H9 (cell line): ENCODE results near the gene ASF1B. TPM values are rescaled to one million over a fixed set of nuclear protein-coding genes. Genes with fewer than 3 reads are reported as not detected.

Experiments used
- DNase-seq: peaks from one replicate; pipeline ENCODE4 v3.0.0-alpha.2; 2017
- H2AFZ ChIP-seq: one replicate; pipeline ENCODE4 v1.6.1; 2013; ENCODE audit warnings: mild to moderate bottlenecking, low read length, control low read depth, moderate library complexity
- H2AK5ac ChIP-seq: 2 replicates; pipeline ENCODE4 v1.6.1; 2013; ENCODE audit warnings: low read length, control low read depth, mixed read lengths; ENCODE audit not compliant: insufficient read length
- H2BK120ac ChIP-seq: one replicate; pipeline ENCODE4 v1.6.1; 2013; ENCODE audit warnings: low read depth, mild to moderate bottlenecking, low read length, control low read depth, inconsistent platforms; ENCODE audit not compliant: poor library complexity, severe bottlenecking
- H2BK12ac ChIP-seq: 2 replicates; pipeline ENCODE4 v1.6.1; 2013; ENCODE audit warnings: low read length, control low read depth, mixed read lengths, low read depth; ENCODE audit not compliant: insufficient read length
- H2BK15ac ChIP-seq: 2 replicates; pipeline ENCODE4 v1.6.1; 2013; ENCODE audit warnings: low read depth, low read length, control low read depth
- H2BK20ac ChIP-seq: one replicate; pipeline ENCODE4 v1.6.1; 2013; ENCODE audit warnings: low read depth, mild to moderate bottlenecking, low read length, control low read depth, inconsistent platforms; ENCODE audit not compliant: poor library complexity, severe bottlenecking
- H2BK5ac ChIP-seq: 2 replicates; pipeline ENCODE4 v1.6.1; 2013; ENCODE audit warnings: low read length, control low read depth, mixed read lengths; ENCODE audit not compliant: insufficient read length
- H3K14ac ChIP-seq: 2 replicates; pipeline ENCODE4 v1.6.1; 2013; ENCODE audit warnings: low read length, control low read depth; ENCODE audit not compliant: insufficient read depth
- H3K18ac ChIP-seq: 2 replicates; pipeline ENCODE4 v1.6.1; 2013; ENCODE audit warnings: low read depth, mild to moderate bottlenecking, mixed read lengths, low read length, control low read depth; ENCODE audit not compliant: insufficient read length
- H3K23ac ChIP-seq: 2 replicates; pipeline ENCODE4 v1.6.1; 2013; ENCODE audit warnings: low read length, control low read depth, mixed read lengths, low read depth; ENCODE audit not compliant: insufficient read length
- H3K23me2 ChIP-seq: 2 replicates; pipeline ENCODE4 v1.6.1; 2013; ENCODE audit warnings: low read depth, mild to moderate bottlenecking, mixed read lengths, low read length, control low read depth; ENCODE audit not compliant: insufficient read length, poor library complexity, severe bottlenecking
- H3K27ac ChIP-seq: 2 replicates; pipeline ENCODE4 v1.5.1; 2013; ENCODE audit warnings: low read length, control low read depth, mixed read lengths, low read depth; ENCODE audit not compliant: insufficient read length
- H3K27me3 ChIP-seq: 2 replicates; pipeline ENCODE4 v1.6.1; 2013; ENCODE audit warnings: low read length, control low read depth, inconsistent platforms; ENCODE audit not compliant: insufficient read depth
- H3K4ac ChIP-seq: 2 replicates; pipeline ENCODE4 v1.6.1; 2013; ENCODE audit warnings: low read depth, mild to moderate bottlenecking, control low read depth, inconsistent platforms, low read length, moderate library complexity
- H3K4me1 ChIP-seq: 2 replicates; pipeline ENCODE4 v1.6.1; 2013; ENCODE audit warnings: low read length, control low read depth, inconsistent platforms; ENCODE audit not compliant: insufficient read depth
- H3K4me2 ChIP-seq: 2 replicates; pipeline ENCODE4 v1.6.1; 2013; ENCODE audit warnings: low read length, control low read depth, mixed read lengths; ENCODE audit not compliant: insufficient read length, insufficient read depth
- H3K56ac ChIP-seq: 2 replicates; pipeline ENCODE4 v1.6.1; 2013; ENCODE audit warnings: low read depth, mild to moderate bottlenecking, mixed read lengths, low read length, control low read depth; ENCODE audit not compliant: insufficient read length
- H3K79me1 ChIP-seq: 2 replicates; pipeline ENCODE4 v1.6.1; 2013; ENCODE audit warnings: low read depth, mild to moderate bottlenecking, moderate library complexity, low read length, control low read depth, inconsistent platforms; ENCODE audit not compliant: insufficient read depth, poor library complexity, severe bottlenecking
- H3K79me2 ChIP-seq: 2 replicates; pipeline ENCODE4 v1.6.1; 2013; ENCODE audit warnings: low read length, control low read depth, inconsistent platforms; ENCODE audit not compliant: insufficient read depth
- H3K9ac ChIP-seq: 2 replicates; pipeline ENCODE4 v1.6.1; 2013; ENCODE audit warnings: low read length, control low read depth, mixed read lengths; ENCODE audit not compliant: insufficient read length; ENCODE audit errors: extremely low read depth
- H3K9me3 ChIP-seq: one replicate; pipeline ENCODE4 v1.6.1; 2013; ENCODE audit warnings: low read depth, low read length, inconsistent platforms; ENCODE audit not compliant: control insufficient read depth
- H3T11ph ChIP-seq: one replicate; pipeline ENCODE4 v1.6.1; 2013; ENCODE audit warnings: mild to moderate bottlenecking, low read length, control low read depth, inconsistent platforms
- H4K20me1 ChIP-seq: one replicate; pipeline ENCODE4 v1.6.1; 2013; ENCODE audit not compliant: control insufficient read depth, insufficient read length, insufficient read depth
- H4K5ac ChIP-seq: 2 replicates; pipeline ENCODE4 v1.6.1; 2013; ENCODE audit warnings: low read depth, mild to moderate bottlenecking, mixed read lengths, low read length, control low read depth; ENCODE audit not compliant: insufficient read length
- H4K8ac ChIP-seq: replicated peaks from 2 replicates; pipeline ENCODE4 v1.6.1; 2013; ENCODE audit warnings: low read length, control low read depth, mixed read lengths, low read depth; ENCODE audit not compliant: insufficient read length
- H4K91ac ChIP-seq: 2 replicates; pipeline ENCODE4 v1.6.1; 2013; ENCODE audit warnings: low read depth, mild to moderate bottlenecking, moderate library complexity, mixed read lengths, low read length, control low read depth; ENCODE audit not compliant: insufficient read length
- H3K27ac Mint-ChIP-seq, 3 experiments: 2 replicates in 2 of 3; 3 replicates in 1 of 3; pipeline ENCODE4 v1.8.0; 2020 to 2021; ENCODE audit warnings: mixed read lengths in 3 of 3, mild to moderate bottlenecking in 1 of 3, moderate library complexity in 1 of 3
- H3K27me3 Mint-ChIP-seq: 2 replicates; pipeline ENCODE4 v1.8.0; 2021; ENCODE audit warnings: low read depth, mild to moderate bottlenecking, moderate library complexity, mixed read lengths
- H3K36me3 Mint-ChIP-seq, 3 experiments: 2 replicates in 2 of 3; 3 replicates in 1 of 3; pipeline ENCODE4 v1.8.0; 2020 to 2021; ENCODE audit warnings: low read depth in 3 of 3, mixed read lengths in 3 of 3; ENCODE audit not compliant: insufficient read depth in 1 of 3
- H3K4me1 Mint-ChIP-seq, 2 experiments: 2 replicates each; pipeline ENCODE4 v1.8.0; 2020; ENCODE audit warnings: mixed read lengths in 2 of 2
- H3K4me3 Mint-ChIP-seq, 2 experiments: 2 replicates in 1 of 2; 3 replicates in 1 of 2; pipeline ENCODE4 v1.8.0; 2020 to 2021; ENCODE audit warnings: mild to moderate bottlenecking in 2 of 2, mixed read lengths in 2 of 2, moderate library complexity in 1 of 2
- H3K9me3 Mint-ChIP-seq, 2 experiments: 2 replicates in 1 of 2; 3 replicates in 1 of 2; pipeline ENCODE4 v1.8.0; 2020; ENCODE audit warnings: mild to moderate bottlenecking in 2 of 2, mixed read lengths in 2 of 2, moderate library complexity in 1 of 2
- WGBS: extraction: QIAGEN DNeasy Blood & Tissue Kit; methylation state at CpG from one replicate; pipeline ENCODE4 v1.1.7; 2013; ENCODE audit warnings: missing lambda C conversion rate, low lambda C conversion rate, mixed read lengths; ENCODE audit not compliant: insufficient read length; ENCODE audit errors: extremely low coverage; 5-methylcytosine and 5-hydroxymethylcytosine counted together
- total RNA-seq: library from RNA; stranded (reverse); gene quantifications from 2 replicates; pipeline ENCODE4 v1.2.1, GENCODE V29; 2021
- TF ChIP-seq, protein P1 (sequence below): fragments of 200-600 bp; sonication (generic); conservative IDR thresholded peaks from 3 replicates; pipeline ENCODE4 v1.8.0; 2021; ENCODE audit warnings: antibody characterized with exemption, mild to moderate bottlenecking

ASF1B gene
- total RNA-seq, 1 experiment from 2014 or later, result 46.6 TPM

GRCh38 chr19:14070268-14071050 is 65.9 kb downstream of the ASF1B start:
- Histone ChIP-seq H3K23me2 (peaks cover 21% of the 10 kb centered on the region), H3K23ac (no peak overlapping the region), H3K4me1 (no peaks in the 10 kb centered on the region), H3K27me3 (peaks cover 14% of the 10 kb centered on the region; the same call in 1 of the 2 replicates), H3K14ac (no peak overlapping the region), H3K18ac (no peak overlapping the region), H3K56ac (no peak overlapping the region), H3K4me2 (no peak overlapping the region), H3K27ac (no peak overlapping the region), H2AFZ (no peak overlapping the region), H2BK5ac (no peak overlapping the region), H2AK5ac (no peak overlapping the region), H2BK12ac (no peak overlapping the region), H4K8ac (no peak overlapping the region), H2BK120ac (no peak overlapping the region), H3K9ac (no peak overlapping the region), H2BK15ac (no peak overlapping the region), H3T11ph (no peak overlapping the region), H3K9me3 (no peaks in the 10 kb centered on the region), H2BK20ac (no peak overlapping the region), H4K91ac (no peak overlapping the region), H4K20me1 (no peaks in the 10 kb centered on the region), H4K5ac (no peak overlapping the region), H3K4ac (no peak overlapping the region), H3K79me1 (no peaks in the 10 kb centered on the region), H3K79me2 (no peaks in the 10 kb centered on the region)
- no peaks in the 10 kb centered on the region for H3K36me3 Mint-ChIP-seq
- no peak overlapping the region; a peak in 1 of 5 replicates for H3K4me3 Mint-ChIP-seq
- WGBS, result no CpG with 5 or more reads among the region's 43 CpGs
- DNase-seq, result no peak
- TF ChIP-seq, protein P1, sequence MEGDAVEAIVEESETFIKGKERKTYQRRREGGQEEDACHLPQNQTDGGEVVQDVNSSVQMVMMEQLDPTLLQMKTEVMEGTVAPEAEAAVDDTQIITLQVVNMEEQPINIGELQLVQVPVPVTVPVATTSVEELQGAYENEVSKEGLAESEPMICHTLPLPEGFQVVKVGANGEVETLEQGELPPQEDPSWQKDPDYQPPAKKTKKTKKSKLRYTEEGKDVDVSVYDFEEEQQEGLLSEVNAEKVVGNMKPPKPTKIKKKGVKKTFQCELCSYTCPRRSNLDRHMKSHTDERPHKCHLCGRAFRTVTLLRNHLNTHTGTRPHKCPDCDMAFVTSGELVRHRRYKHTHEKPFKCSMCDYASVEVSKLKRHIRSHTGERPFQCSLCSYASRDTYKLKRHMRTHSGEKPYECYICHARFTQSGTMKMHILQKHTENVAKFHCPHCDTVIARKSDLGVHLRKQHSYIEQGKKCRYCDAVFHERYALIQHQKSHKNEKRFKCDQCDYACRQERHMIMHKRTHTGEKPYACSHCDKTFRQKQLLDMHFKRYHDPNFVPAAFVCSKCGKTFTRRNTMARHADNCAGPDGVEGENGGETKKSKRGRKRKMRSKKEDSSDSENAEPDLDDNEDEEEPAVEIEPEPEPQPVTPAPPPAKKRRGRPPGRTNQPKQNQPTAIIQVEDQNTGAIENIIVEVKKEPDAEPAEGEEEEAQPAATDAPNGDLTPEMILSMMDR, result no peak
- peaks cover 50% of the 10 kb centered on the region for H3K27me3 Mint-ChIP-seq
- no peaks in the 10 kb centered on the region; a peak in 2 of 5 replicates for H3K9me3 Mint-ChIP-seq
- peaks cover 7 to 12% of the 10 kb centered on the region in 2 experiments; a peak in 3 of 4 replicates for H3K4me1 Mint-ChIP-seq
- H3K27ac Mint-ChIP-seq, result no peak overlapping the region

Other genes with a start within 250 kb of the ASF1B start
- 4.7 and 6.7 TPM in 2 replicates for gene BRME1, start 230.5 kb downstream of the ASF1B start, total RNA-seq
- gene CC2D1A, start 230.4 kb downstream of the ASF1B start, total RNA-seq, result 42.7 and 48.5 TPM in 2 replicates
- gene PODNL1, start 198.2 kb downstream of the ASF1B start, total RNA-seq, result 0.68 TPM in 2 replicates
- 82.2 and 82.5 TPM in 2 replicates for gene DCAF15, start 184.1 kb downstream of the ASF1B start, total RNA-seq
- 19.2 and 21.4 TPM in 2 replicates for gene RFX1, start 130.3 kb downstream of the ASF1B start, total RNA-seq
- gene RLN3, start 108.4 kb downstream of the ASF1B start, total RNA-seq, result not detected in 2 replicates
- gene IL27RA, start 104.8 kb downstream of the ASF1B start, total RNA-seq, result 13.6 and 14.6 TPM in 2 replicates
- 11.5 and 13.5 TPM in 2 replicates for gene PALM3, start 74.5 kb downstream of the ASF1B start, total RNA-seq
- gene MISP3, start 63.8 kb downstream of the ASF1B start, total RNA-seq, result 0.26 and 0.72 TPM in 2 replicates
- gene C19orf67, start 50.8 kb downstream of the ASF1B start, total RNA-seq, result 0.39 and 0.72 TPM in 2 replicates
- 104 and 108 TPM in 2 replicates for gene SAMD1, start 45.8 kb downstream of the ASF1B start, total RNA-seq
- 51.8 and 56.0 TPM in 2 replicates for gene PRKACA, start 18.8 kb downstream of the ASF1B start, total RNA-seq
- 116 and 117 TPM in 2 replicates for gene ADGRL1, start 69.6 kb upstream of the ASF1B start, total RNA-seq
- 0.96 and 0.97 TPM in 2 replicates for gene ADGRE5, start 244.9 kb upstream of the ASF1B start, total RNA-seq